PFSK-1 (cell line): ENCODE data around the gene TCF25.

Source experiments
- FOXP2 ChIP-seq: optimal IDR thresholded peaks from 2 replicates; pipeline ENCODE3; 2011; ENCODE audit warnings: borderline replicate concordance, control low read depth, inconsistent platforms; ENCODE audit not compliant: insufficient read depth; ENCODE audit errors: extremely low read length, extremely low read depth
- POLR2AphosphoS5 ChIP-seq: IDR thresholded peaks from 2 replicates; pipeline ENCODE4 v1.6.1; 2012; ENCODE audit warnings: low read depth, mild to moderate bottlenecking, control low read depth, low read length, moderate library complexity
- REST ChIP-seq, 2 experiments: IDR thresholded peaks; 2 replicates each; pipeline versions ENCODE4 v1.6.1 to v1.8.0; 2011 to 2012; ENCODE audit warnings: low read depth in 2 of 2, low read length in 2 of 2, control low read depth in 1 of 2, inconsistent platforms in 1 of 2, mild to moderate bottlenecking in 1 of 2, moderate library complexity in 1 of 2; ENCODE audit not compliant: insufficient read depth in 1 of 2
- SIN3A ChIP-seq: IDR thresholded peaks from 2 replicates; pipeline ENCODE4 v1.6.1; 2012; ENCODE audit warnings: mild to moderate bottlenecking, low read length, moderate library complexity, borderline replicate concordance; ENCODE audit not compliant: insufficient read depth
- TAF1 ChIP-seq: IDR thresholded peaks from 2 replicates; pipeline ENCODE4 v1.6.1; 2012; ENCODE audit warnings: low read length, control low read depth, borderline replicate concordance; ENCODE audit not compliant: insufficient read depth

GRCh38 chr16:89863741-89864526 is 9.5 kb upstream of the TCF25 start:
- TF ChIP-seq POLR2AphosphoS5: no peak
- no peak for TF ChIP-seq TAF1
- TF ChIP-seq SIN3A: no peak
- no peak for TF ChIP-seq REST (IDR thresholded peaks at IDR 0.05; ENCODE audit: insufficient read depth in 1 of 2, low read depth in 2 of 2, low read length in 2 of 2)
- no peak for TF ChIP-seq FOXP2
